Measurements from ENCODE around the gene HTR4.

The HTR4 gene

GRCh38 chr5:148484651-148485050, 169.7 kb downstream of the HTR4 start:
- no peak overlapping the region for H3K4me3 ChIP-seq (ENCODE audit: low read length)
- no peak for DNase-seq (ENCODE audit: low read depth)
- no peak for TF ChIP-seq CTCF (conservative IDR thresholded peaks at IDR 0.05; ENCODE audit: low read length)

DNA sequence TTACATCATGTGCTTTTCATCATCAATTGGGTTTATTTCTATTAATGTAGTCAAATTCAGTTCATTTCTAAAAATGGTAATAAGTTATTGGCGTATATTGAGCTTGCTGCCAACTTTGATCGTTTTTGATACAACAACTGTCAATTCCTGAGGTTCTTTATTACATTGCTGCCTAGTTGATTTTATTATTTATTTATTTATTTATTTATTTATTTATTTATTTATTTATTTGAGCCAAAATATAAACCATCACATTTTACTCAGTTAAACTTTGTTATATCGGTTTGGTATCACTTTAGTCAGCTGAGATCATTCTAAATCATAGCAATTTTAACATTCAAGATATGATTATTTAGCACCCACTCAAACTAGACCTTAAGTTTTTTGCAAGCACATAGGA, 170.6 kb downstream of the HTR4 start:
- no peak for DNase-seq (ENCODE audit: low read depth)
- no peak overlapping the region for H3K4me3 ChIP-seq (ENCODE audit: low read length)
- no peak for TF ChIP-seq CTCF (conservative IDR thresholded peaks at IDR 0.05; ENCODE audit: low read length)

- peak; percentile 40 for DNase-seq (ENCODE audit: low read depth)
- TF ChIP-seq CTCF (conservative IDR thresholded peaks at IDR 0.05; ENCODE audit: low read length) = peak; percentile 79
- peak overlapping the region; percentile 23; the same call in 1 of the 2 replicates for H3K4me3 ChIP-seq (ENCODE audit: low read length)
Observed at GRCh38 chr5:148482697-148483462, 171.4 kb downstream of the HTR4 start.

DNA sequence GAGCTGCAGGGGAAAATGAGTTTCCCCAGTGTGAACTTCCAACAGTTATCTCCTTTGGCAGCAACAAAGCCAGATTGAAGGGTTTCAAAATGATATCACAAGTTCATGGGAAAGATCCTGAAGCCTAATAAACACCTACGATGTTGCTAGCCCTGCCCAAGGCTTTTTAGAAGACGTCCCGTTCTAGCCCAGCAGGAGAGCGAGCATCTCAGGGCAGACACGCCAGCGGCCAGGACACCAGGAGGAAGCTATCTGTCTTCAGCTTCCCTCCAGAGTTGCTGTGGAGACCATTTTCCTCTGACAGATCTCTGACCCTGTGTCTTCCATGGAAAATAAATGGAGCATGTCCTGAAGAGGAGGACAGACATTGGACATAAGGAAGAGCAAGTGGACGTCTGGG, 172.1 kb downstream of the HTR4 start:
- TF ChIP-seq CTCF (conservative IDR thresholded peaks at IDR 0.05; ENCODE audit: low read length) = no peak
- DNase-seq (ENCODE audit: low read depth) = no peak
- H3K4me3 ChIP-seq (ENCODE audit: low read length) = no peak overlapping the region

DNA sequence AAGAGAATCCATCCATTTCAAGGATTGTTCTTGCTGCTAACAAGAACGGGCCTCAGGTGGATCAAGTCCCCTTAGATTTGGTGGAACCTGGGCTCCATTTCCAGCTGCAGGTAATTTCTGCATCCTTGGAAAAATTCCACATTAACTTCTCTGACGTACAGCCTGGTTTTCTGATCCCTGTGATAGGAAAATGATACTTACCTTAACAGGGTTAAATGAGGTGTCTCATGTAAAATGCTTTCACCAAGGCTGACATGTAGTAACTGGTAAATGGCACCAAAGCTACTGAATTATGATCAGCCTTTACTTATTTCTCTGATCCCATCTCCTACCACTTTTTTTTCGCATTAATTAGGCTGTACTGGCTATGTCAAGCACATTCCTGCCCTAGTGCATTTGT, 176.9 kb downstream of the HTR4 start:
- H3K4me3 ChIP-seq (ENCODE audit: low read length) = no peak overlapping the region
- no peak for DNase-seq (ENCODE audit: low read depth)
- TF ChIP-seq CTCF (conservative IDR thresholded peaks at IDR 0.05; ENCODE audit: low read length) = no peak

GRCh38 chr5:148476302-148476701, 178.0 kb downstream of the HTR4 start:
- no peak overlapping the region for H3K4me3 ChIP-seq (ENCODE audit: low read length)
- no peak for DNase-seq (ENCODE audit: low read depth)
- no peak for TF ChIP-seq CTCF (conservative IDR thresholded peaks at IDR 0.05; ENCODE audit: low read length)

GRCh38 chr5:148474025-148474511, 180.3 kb downstream of the HTR4 start:
- no peak for DNase-seq (ENCODE audit: low read depth)

More at GRCh38 chr5:148474025-148474511, 180.3 kb downstream of the HTR4 start:
- no peak for TF ChIP-seq CTCF (conservative IDR thresholded peaks at IDR 0.05; ENCODE audit: low read length)
- no peak overlapping the region for H3K4me3 ChIP-seq (ENCODE audit: low read length)

All from AG10803 (cell line).